Nephron progenitor cell (in vitro differentiated cells): Measurements from ENCODE around the gene LRBA.

Source experiments
- DNase-seq: peaks from one replicate; pipeline ENCODE4 v3.0.0; 2021
- H3K27ac Mint-ChIP-seq: 2 replicates; pipeline ENCODE4 v1.8.0; 2021; ENCODE audit warnings: mild to moderate bottlenecking, moderate library complexity, mixed read lengths
- H3K27me3 Mint-ChIP-seq: 2 replicates; pipeline ENCODE4 v1.8.0; 2021; ENCODE audit warnings: mild to moderate bottlenecking, low read depth, mixed read lengths; ENCODE audit not compliant: poor library complexity
- H3K36me3 Mint-ChIP-seq: 2 replicates; pipeline ENCODE4 v1.8.0; 2021; ENCODE audit warnings: low read depth, mixed read lengths
- H3K4me1 Mint-ChIP-seq: 2 replicates; pipeline ENCODE4 v1.8.0; 2021; ENCODE audit warnings: mixed read lengths
- H3K4me3 Mint-ChIP-seq: 2 replicates; pipeline ENCODE4 v1.8.0; 2021; ENCODE audit warnings: mild to moderate bottlenecking, moderate library complexity, mixed read lengths
- H3K9me3 Mint-ChIP-seq: 2 replicates; pipeline ENCODE4 v1.8.0; 2021; ENCODE audit warnings: mild to moderate bottlenecking, moderate library complexity, mixed read lengths
- TF ChIP-seq, protein P1 (sequence below): fragments of 200-600 bp; sonication (generic); IDR thresholded peaks from 2 replicates; pipeline ENCODE4 v1.5.0; 2021; ENCODE audit warnings: antibody characterized with exemption

LRBA gene

DNA sequence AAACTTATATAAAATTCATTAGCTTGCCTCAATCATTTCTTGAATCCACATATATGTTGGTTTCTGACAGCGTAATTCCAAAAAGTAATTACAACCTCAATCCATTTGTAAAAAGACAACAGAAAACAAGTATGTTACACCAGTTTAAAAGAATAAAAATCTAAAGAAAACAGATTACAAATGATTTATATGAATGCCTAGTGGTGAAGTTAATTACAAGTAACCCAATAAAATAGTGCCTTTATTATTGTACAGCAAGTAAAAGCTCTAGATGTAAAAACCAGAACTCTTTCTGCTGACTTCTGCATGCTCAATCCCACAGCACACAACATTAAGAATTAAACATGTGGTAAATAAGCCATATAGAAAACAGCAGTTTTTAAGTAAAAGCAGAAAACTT, 235.4 kb downstream of the LRBA start:
- TF ChIP-seq, protein P1, sequence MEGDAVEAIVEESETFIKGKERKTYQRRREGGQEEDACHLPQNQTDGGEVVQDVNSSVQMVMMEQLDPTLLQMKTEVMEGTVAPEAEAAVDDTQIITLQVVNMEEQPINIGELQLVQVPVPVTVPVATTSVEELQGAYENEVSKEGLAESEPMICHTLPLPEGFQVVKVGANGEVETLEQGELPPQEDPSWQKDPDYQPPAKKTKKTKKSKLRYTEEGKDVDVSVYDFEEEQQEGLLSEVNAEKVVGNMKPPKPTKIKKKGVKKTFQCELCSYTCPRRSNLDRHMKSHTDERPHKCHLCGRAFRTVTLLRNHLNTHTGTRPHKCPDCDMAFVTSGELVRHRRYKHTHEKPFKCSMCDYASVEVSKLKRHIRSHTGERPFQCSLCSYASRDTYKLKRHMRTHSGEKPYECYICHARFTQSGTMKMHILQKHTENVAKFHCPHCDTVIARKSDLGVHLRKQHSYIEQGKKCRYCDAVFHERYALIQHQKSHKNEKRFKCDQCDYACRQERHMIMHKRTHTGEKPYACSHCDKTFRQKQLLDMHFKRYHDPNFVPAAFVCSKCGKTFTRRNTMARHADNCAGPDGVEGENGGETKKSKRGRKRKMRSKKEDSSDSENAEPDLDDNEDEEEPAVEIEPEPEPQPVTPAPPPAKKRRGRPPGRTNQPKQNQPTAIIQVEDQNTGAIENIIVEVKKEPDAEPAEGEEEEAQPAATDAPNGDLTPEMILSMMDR, result no peak

DNA sequence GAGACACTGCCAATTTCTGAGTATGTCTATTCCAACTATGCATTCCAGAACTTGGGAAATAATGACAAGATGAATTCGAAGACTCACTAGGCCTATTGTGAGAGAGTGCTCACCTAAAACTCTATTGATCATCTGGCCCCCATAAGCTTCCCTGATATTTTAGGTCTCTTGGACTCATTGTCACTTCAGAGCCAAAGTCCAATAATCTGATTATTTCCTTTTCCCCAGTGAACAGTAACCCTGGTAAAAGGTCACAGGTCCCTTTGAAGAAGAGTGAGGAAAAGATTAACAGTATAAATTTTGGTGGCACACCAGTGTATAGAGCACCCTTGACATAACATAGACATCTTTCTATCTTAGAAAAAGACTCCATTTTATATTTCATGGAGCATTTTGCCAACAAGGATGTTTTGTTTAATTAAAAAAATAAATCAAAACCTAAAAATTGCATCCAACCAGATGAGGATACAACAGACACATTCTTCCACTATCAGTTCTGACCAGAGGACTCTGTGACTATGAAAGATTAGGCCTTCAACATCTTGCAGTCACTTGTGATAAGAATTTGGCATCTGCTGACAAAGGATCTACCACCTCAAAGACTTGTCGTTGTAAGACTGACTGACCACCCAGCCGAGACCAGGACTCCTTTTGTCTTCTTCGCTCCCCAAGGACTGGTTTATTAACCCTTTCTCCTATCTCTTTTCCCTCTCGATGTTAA, 241.2 kb downstream of the LRBA start:
- H3K9me3 Mint-ChIP-seq, result no peaks in the 10 kb centered on the region
- H3K4me1 Mint-ChIP-seq, result peaks cover 19% of the 10 kb centered on the region
- no peaks in the 10 kb centered on the region for H3K36me3 Mint-ChIP-seq
- DNase-seq, result no peak
- H3K4me3 Mint-ChIP-seq, result no peak overlapping the region
- TF ChIP-seq, protein P1, result no peak
- H3K27ac Mint-ChIP-seq, result no peak overlapping the region
- H3K27me3 Mint-ChIP-seq, result no peaks in the 10 kb centered on the region

More for the DNA sequence above, 235.4 kb downstream of the LRBA start:
- H3K9me3 Mint-ChIP-seq, result no peaks in the 10 kb centered on the region
- no peak overlapping the region for H3K27ac Mint-ChIP-seq
- peaks cover 2% of the 10 kb centered on the region for H3K27me3 Mint-ChIP-seq
- H3K4me3 Mint-ChIP-seq, result no peak overlapping the region
- peaks cover 17% of the 10 kb centered on the region for H3K36me3 Mint-ChIP-seq
- peaks cover 18% of the 10 kb centered on the region for H3K4me1 Mint-ChIP-seq
- no peak for DNase-seq

DNA sequence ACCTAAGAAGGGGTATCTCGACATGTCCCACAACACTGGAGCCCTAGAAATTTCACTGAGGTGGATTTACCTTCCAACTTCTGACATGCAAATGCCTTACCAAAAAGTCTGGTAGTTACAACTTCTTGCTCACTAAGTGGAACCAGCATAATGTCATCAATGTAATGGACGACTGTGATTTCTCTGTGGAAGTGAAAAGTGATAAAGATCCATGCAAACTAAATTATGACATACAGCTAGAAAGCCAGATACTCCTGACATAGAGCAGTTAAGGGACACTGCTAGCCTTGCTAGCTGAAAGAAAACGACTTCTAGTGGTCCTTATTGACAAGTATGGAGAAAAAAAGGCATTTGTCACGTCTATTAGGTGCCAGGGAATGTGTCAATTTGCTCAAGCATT, 242.1 kb downstream of the LRBA start:
- Mint-ChIP-seq H3K4me3 (no peak overlapping the region), H3K9me3 (no peaks in the 10 kb centered on the region), H3K4me1 (peaks cover 14% of the 10 kb centered on the region), H3K27me3 (no peaks in the 10 kb centered on the region), H3K36me3 (no peaks in the 10 kb centered on the region), H3K27ac (no peak overlapping the region)
- TF ChIP-seq, protein P1, result no peak
- no peak for DNase-seq

DNA sequence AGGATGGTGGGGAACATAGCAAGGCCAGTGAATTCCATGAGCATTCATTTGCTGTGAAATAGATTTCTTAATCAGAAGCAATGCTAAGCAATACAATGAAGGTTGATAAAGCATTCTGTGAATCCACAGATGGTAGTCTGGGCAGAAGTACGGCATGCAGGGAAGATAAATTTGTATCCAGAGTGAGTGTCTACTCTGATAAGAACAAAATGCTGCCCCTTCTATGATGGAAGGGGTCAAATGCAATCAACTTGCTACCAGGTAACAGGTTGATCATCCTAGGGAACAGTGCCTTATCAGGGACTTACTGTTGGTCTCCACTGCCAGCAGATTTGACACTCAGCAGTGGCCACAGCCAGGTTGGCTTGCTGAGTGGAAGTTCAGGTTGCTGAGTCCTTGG, 243.7 kb downstream of the LRBA start:
- no peak overlapping the region for H3K27ac Mint-ChIP-seq
- H3K4me1 Mint-ChIP-seq, result peaks cover 14% of the 10 kb centered on the region
- H3K36me3 Mint-ChIP-seq, result no peaks in the 10 kb centered on the region
- DNase-seq, result no peak
- TF ChIP-seq, protein P1, result no peak
- H3K27me3 Mint-ChIP-seq, result no peaks in the 10 kb centered on the region
- no peak overlapping the region for H3K4me3 Mint-ChIP-seq
- H3K9me3 Mint-ChIP-seq, result no peaks in the 10 kb centered on the region

DNA sequence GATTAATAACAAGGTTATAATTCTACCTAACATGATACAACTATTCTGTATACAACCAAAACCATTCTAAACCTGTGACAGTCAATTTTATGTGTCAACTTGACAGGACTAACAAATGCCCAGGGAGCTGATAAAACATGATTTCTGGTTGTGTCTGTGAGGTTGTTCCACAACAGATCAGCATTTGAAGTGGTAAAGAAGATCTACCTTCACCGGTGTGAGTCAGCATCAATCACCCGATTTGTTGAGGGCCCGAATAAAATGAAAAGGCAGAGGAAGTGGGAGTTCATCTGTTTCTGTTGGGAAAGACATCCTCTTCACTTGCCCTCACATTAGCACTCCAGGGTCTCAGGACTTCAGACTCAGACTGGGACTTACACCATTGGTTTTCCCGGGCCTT, 245.2 kb downstream of the LRBA start:
- H3K9me3 Mint-ChIP-seq, result no peaks in the 10 kb centered on the region
- no peaks in the 10 kb centered on the region for H3K36me3 Mint-ChIP-seq
- DNase-seq, result no peak
- H3K4me1 Mint-ChIP-seq, result peaks cover 8% of the 10 kb centered on the region
- H3K27me3 Mint-ChIP-seq, result no peaks in the 10 kb centered on the region
- H3K4me3 Mint-ChIP-seq, result no peak overlapping the region
- TF ChIP-seq, protein P1, result no peak
- H3K27ac Mint-ChIP-seq, result peak overlapping the region; percentile 42

DNA sequence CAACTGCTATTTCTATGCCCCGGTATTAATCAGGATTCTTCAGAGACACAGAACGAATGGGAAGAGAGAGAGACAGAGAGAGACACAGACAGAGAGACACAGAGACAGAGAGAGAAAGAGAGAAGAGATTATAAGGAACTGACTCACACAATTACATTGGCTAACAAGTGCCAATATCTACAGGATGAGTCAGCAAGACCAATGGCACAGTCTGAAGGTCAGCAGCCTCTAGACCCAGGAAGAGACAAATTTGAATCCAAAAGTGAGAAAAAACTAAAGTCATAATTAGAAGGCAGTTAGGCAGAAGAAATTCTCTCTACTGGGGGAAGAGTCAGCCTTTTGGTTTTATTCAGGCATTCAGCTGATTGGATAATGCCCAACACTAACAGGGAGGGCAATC, 245.8 kb downstream of the LRBA start:
- Mint-ChIP-seq H3K27me3 (no peaks in the 10 kb centered on the region), H3K36me3 (no peaks in the 10 kb centered on the region), H3K27ac (no peak overlapping the region), H3K4me1 (peaks cover 2% of the 10 kb centered on the region), H3K4me3 (no peak overlapping the region), H3K9me3 (no peaks in the 10 kb centered on the region)
- DNase-seq, result no peak
- TF ChIP-seq, protein P1, result no peak
